ENCODE data around the gene PPIL3. TPM values are rescaled to one million over a fixed set of nuclear protein-coding genes. Genes with fewer than 3 reads are reported as not detected.

The PPIL3 gene
- total and polyA plus RNA-seq, 2 donors (not counting 3 experiments of a cell fraction or from before 2014, with no cell fraction given): 25.0 to 27.1 TPM

GRCh38 chr2:200930947-200931626 lies 42.2 kb upstream of the PPIL3 start:
- no peak for TF ChIP-seq MYC (IDR thresholded peaks at IDR 0.05; ENCODE audit: low read depth, low read length)
- TF ChIP-seq CTCF (IDR thresholded peaks at IDR 0.05; ENCODE audit: extremely low read depth in 1 of 2, insufficient read depth in 1 of 2, low read depth in 1 of 2, low read length in 2 of 2): no peak
- no peak for TF ChIP-seq FOS (IDR thresholded peaks at IDR 0.05; ENCODE audit: borderline replicate concordance, insufficient read depth, low read length)
- TF ChIP-seq JUN (IDR thresholded peaks at IDR 0.05; ENCODE audit: borderline replicate concordance, insufficient read depth, insufficient read length, low read depth): no peak
- no peak for TF ChIP-seq EZH2 (IDR thresholded peaks at IDR 0.05; ENCODE audit: borderline replicate concordance, low read depth, low read length, severe bottlenecking)
- TF ChIP-seq GATA2 (IDR thresholded peaks at IDR 0.05; ENCODE audit: insufficient read depth, insufficient read length, low read depth, low read length): no peak
- no peak for TF ChIP-seq POLR2A (IDR thresholded peaks at IDR 0.05; ENCODE audit: low read depth, low read length)
- no peak for TF ChIP-seq POLR2AphosphoS5 (IDR thresholded peaks at IDR 0.05; ENCODE audit: insufficient read depth, low read depth, low read length)
- TF ChIP-seq, protein P1, sequence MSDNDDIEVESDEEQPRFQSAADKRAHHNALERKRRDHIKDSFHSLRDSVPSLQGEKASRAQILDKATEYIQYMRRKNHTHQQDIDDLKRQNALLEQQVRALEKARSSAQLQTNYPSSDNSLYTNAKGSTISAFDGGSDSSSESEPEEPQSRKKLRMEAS (IDR thresholded peaks at IDR 0.05; ENCODE audit: insufficient read depth, insufficient read length): no peak
- no peaks in the 10 kb centered on the region for H3K9me3 ChIP-seq (replicated peaks; ENCODE audit: control insufficient read depth, insufficient read depth, low read length)
- H3K4me2 ChIP-seq (ENCODE audit: insufficient read depth, low read length): no peak overlapping the region
- no peak overlapping the region for H3K27ac ChIP-seq (ENCODE audit: insufficient read depth, low read depth, low read length)
- no peaks in the 10 kb centered on the region for H3K27me3 ChIP-seq (ENCODE audit: control insufficient read depth in 2 of 2, insufficient read depth in 2 of 2, low read length in 2 of 2)
- no peak overlapping the region for H2AFZ ChIP-seq (ENCODE audit: low read depth, low read length)
- FAIRE-seq (no peak), DNase-seq (ENCODE audit: low read depth, low spot score) (no peak)
- dilution Hi-C loops (cut with MboI; ENCODE audit: extremely low pct_ligation_motif_present, low sequenced_read_pairs): no loop called here
- no peak overlapping the region for H3K9ac ChIP-seq (replicated peaks; ENCODE audit: extremely low read depth, insufficient read depth, low read length)
- H3K4me3 ChIP-seq (replicated peaks in 1 of 3; ENCODE audit: insufficient read depth in 1 of 3, low read depth in 1 of 3, low read length in 3 of 3): no peak overlapping the region
- no peaks in the 10 kb centered on the region for H3K9me1 ChIP-seq (replicated peaks; ENCODE audit: control insufficient read depth, extremely low read depth, insufficient read depth, low read length)
- no peaks in the 10 kb centered on the region for H4K20me1 ChIP-seq (replicated peaks; ENCODE audit: control insufficient read depth, extremely low read depth, insufficient read depth, low read length)
- BruUV-seq (replicated peaks): no TSS peak
- intact Hi-C loops (cut with micrococcal nuclease): no loop called here
- H3K79me2 ChIP-seq (ENCODE audit: control insufficient read depth, insufficient read depth, low read length): no peaks in the 10 kb centered on the region
- CTCF ChIA-PET: interaction anchor here (1.1 to 1.8 kb wide), 3 partner anchors 138 to 247 kb away, joined by 3 to 6 read pairs (median 4); no protein-coding TSS in a partner anchor
- no peaks in the 10 kb centered on the region for H3K4me1 ChIP-seq (ENCODE audit: control insufficient read depth, extremely low read depth, insufficient read depth, low read length)
- H3K36me3 ChIP-seq (ENCODE audit: control insufficient read depth in 2 of 2, extremely low read depth in 1 of 2, insufficient read depth in 2 of 2, low read length in 2 of 2): peaks cover 7 to 24% of the 10 kb centered on the region in 2 experiments
- POLR2A ChIA-PET: no interaction called here
